NCI-H345 treated with DMSO at 0.1 percent for 48 hours (cell line): ENCODE data around the gene ARPP21.
"Not testable (repeated sequence)": the region's sequence is repeated elsewhere in the genome, so short reads cannot be mapped to it uniquely, and the experiment has no call there.

ENCODE experiments used
- DNase-seq: peaks from one replicate; lab custom pipeline; 2025; ENCODE audit not compliant: unreplicated experiment; lab: John Stamatoyannopoulos, UW

The ARPP21 gene

DNA sequence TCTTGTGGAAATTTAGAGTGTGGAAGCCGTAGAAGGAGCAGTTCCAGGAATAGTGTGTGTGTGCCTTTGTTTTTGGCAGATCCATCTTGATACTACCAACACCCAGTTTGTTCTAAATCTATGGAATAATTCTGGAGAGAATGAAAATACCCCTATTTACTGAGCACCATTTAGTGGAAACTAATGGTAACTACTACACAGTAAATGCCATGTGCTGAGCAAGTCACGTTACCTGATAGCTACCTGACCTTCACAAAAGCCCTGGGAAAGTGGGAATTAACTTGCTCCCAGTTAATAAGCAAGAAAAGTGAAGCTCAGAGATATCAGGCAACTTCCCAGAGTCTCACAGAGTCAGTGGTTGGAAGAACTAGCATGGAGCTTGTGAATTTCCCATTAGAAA is 137.7 kb downstream of the ARPP21 start:
- no peak for DNase-seq

DNA sequence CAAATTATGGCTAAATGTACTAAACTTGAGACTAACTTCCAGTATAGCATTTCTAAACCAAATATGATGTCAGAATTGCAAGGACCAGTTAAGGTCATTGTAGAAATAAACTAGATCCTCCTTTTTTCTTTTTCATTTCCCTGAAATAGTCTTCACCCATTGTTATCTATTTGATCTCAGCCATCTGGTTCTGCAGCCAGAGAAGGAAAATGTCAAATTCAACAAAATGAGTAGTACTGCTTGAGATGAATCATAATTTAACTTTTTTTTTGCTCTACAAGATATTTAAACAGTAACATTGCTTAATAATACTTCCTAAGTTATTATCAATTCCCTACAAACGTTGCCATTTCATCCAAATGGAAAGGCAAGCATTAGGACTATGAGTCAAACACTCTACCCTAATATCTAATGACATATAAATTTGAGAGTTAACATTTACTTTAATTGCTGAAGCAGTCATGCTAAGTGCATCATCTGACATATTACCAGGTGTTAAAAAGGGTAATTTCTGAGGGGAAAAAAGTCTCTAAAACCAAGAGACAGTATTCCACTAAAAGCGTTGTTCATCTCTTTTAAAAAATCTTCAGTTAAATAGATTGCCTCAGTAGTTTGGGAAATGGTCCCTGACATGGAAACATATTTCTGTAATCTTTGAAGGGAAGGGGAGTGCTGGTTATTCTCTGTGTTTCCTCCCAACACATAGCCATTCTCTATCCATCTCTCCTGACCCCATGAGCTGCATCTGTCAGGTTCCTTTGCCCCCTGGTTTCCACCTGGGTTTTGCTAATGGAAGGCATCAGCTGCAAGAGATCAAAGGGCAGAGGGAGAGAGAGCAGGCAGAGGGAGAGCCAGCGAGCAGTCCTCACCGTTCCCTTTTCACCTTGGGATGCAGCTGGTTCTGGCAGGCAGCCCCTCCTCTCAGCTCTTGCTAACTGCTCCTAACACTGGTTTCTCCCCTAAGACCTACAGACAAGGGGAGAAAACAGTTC is 138.5 kb downstream of the ARPP21 start:
- DNase-seq, result no peak

DNA sequence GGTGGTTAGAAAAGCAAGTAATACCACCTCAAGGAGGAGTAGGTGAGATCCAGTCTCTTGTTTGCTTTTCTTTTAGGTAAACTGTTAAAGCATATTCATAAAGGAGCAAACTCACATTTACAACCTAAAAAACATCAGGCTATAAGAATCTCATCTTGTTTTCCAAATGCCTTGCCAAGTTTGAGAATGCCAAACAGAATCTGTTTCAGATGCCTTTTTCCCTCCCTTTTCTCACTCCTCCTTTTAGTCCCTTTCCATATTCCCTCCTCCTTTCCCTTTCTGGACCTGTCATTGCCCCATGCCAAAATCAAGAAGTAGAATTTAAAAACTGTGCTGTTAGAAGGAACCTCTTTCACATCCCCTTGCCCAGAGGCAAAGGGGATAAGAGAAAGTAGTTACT is 140.3 kb downstream of the ARPP21 start:
- DNase-seq, result no peak

DNA sequence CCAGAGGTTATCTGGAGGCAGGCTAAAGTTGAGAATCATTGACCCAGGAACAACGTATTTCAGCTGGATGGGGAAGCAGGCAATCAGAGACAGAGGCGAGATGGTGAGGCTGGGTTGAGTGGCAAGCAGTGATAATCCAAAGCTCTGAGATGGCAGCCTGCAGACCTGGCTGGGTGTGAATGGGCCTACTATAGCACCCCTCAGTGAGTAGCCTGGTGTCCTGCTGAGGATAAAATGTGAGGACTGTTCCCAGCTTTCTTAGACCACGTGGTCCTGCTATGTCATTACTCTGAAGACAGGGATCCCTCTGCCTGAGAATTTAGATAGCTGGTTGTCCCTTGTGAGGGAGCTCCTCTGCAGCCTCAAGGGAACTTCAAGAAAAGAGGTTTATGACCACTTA is 141.5 kb downstream of the ARPP21 start:
- no peak for DNase-seq

DNA sequence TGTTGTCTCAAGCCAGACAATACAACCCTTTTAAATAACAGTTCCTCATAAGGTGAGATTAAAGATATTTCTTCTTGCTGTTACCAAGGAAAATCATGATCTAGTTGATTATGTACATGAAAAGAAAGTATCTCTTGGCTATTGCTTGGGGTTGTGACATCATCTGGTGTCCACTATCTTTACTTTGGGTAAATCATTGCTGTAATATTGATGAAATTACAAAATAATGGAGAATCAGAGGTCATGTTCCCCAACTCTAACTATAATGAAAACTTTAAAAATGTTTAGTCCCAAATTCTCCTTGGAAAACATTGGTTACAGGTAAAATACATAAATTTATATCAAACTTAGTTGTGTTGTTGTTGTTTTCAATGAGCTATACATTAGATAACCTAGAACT is 142.2 kb downstream of the ARPP21 start:
- DNase-seq, result no peak

DNA sequence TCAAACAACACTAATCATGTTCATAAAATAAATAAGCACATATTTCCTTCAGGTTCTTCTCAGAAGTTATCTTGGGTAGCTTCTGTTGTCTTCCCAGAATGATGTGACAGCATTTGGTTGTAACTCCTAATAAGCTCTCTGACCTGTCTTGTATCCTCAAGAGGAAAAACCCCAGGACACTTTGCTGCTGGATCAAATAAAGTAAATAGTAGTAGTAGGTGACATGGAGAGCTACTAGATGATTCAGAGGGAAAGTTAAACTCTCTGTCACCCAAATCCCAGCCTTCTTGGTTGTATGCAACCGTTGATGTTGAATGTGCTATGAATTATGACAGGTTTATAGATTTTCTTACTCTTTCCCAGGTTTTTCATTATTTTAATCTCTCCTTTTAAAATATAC is 143.0 kb downstream of the ARPP21 start:
- DNase-seq, result no peak

DNA sequence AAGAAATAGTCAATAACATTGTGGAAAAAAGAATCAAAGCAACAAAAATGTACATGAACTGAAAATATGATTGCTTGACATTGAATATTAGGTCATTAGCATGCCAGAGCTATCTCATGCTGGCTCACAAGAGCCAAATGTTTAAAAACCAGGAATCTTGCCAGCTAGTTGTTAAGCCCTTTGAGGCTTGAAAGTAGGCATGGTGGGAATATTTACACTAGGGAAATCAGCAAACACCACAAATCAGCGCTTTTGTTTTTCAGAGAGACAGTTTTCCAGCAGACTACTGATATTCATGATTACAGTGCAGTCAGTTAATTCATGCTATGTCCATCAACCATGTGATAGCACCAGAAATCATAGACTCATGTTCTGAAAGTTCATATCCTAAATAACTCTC is 144.8 kb downstream of the ARPP21 start:
- no peak for DNase-seq

DNA sequence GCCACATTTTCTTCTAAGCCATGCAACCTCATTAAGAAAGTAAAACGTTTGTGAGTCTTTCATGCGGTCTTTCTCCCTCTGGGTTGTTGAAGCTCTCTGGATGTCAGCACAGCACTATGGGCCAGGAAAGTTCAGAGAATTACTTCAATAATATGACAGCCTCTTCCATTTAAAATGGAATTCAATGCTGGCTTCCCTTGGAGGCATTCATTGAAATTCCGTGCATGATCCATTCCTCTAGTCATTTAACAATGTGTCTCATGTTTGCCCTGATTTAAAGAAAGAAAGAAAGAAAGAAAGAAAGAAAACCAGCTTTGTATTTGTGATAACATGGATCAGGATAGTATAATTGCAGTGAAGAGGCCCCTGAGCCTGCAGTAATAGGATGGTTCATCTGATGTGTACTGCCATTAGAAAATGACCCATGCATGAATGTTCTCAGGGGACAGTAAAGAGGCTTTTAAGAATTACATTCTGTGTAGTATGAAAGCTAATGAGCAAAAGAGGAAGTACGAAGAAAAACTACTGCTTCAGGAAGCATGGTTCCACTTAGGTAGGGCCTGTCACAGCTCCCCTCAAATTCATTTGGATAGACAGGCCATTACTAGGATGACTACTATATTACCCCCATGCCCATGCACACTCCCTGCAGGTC is 146.0 kb downstream of the ARPP21 start:
- no peak for DNase-seq

DNA sequence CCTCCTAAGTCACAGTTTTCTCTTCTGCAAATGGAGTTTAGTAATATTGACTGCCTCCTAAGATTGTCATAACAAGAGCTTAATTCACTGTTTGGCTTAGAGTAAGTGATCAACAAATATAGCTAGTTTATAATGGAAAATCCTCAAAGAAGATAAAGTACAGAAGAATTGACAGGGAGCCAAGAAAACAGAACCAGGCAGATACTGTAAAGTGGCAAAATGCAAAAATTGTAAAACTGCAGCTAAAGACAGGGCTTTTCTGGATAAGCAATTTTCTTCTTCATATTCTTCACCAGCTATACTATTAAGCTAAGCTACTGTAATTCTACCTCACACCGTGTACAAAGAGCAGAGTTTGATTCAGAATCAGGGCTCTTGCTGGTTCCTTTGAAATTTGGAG is 148.6 kb downstream of the ARPP21 start:
- DNase-seq, result no peak

DNA sequence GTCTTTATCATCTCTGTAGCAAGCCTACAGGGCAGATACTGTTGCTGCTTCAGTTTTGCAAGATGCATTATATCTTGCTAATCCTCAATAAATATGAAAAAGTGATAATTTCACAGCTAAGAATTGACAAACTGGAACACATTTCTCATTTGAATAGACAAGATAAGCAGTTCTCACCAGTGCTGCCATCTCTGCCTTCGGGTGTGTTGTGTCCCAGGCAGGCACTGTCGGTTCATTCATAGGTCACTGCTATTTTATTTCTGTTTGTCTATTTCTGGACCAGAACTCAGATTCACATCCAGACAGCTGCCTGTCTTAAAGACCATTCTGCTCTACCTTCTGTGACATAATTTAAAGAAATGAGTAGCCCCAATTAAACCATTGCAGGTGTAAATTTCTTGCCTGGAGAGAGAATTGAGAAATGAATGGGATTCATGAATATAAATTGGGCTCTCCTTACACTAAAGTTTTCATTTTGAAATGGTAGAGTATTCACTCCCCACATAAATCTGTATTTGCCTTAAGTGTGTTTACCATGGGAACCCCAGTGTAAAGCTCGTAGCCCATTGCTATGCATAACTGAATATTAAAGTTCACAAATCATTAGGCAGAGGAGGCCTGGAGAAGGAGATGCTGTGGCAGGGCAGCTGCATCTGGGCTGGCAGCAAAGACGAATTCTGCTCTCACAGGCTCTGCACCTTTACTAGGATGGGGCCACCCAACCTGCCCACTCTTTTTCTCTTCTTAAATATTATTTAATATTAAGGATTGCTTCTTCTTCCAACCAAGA is 149.9 kb downstream of the ARPP21 start:
- DNase-seq, result no peak

DNA sequence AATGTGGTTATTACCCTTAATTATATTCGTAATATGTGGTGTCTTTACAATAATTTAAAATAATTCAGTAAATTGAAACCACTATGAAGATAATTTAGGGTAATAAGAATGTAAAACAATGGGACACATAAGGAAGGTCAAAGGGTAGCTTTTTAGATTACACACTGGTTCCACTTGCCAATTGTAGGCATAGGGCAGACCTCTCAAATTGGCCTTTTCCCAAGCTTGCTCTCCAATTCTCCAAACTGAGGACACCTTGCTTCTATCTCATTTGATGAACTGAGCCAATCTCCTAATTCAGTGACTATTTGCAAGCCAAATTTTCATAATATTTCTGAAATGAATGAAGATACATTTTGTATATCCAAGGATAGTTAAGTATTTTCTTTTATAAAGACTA is 151.4 kb downstream of the ARPP21 start:
- DNase-seq, result no peak

DNA sequence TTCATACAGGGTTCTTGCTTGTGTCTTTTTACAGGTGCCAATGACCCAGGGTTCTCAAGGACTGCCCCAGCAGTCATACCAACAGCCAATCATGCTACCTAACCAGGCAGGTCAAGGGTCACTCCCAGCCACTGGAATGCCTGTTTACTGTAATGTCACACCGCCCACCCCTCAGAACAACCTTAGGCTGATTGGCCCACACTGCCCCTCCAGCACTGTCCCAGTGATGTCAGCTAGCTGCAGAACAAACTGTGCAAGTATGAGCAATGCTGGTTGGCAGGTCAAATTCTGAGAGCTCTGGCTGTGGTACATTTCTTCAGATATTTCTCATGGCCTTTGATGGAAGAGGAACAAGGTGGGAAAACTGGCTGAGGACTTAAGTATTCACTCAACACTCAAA is 154.3 kb downstream of the ARPP21 start:
- no peak for DNase-seq

DNA sequence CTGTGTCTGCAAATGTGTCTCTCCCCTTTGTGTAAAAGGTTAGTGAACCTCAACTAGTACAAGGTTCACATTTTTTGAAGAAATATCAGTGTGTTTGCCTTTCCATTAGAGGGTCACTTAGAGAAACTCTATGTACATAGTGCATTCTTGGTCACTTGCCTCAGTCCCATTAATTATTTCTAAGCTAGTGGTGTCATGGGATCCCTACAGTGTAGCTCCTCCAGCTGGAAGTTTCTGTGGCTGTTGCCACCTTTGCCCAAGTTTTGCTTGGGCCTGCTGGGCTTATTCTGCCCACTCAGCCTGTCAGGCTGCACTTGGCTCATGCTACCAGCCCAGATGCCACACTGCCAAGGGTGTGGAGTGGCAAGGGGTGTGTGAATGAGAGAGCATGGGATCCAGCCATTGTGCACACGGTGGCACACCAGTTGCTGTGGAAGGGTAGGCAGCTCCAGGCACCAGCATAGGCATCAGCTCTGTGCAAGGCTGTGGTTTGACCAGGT is 161.7 kb downstream of the ARPP21 start:
- DNase-seq, result no peak

DNA sequence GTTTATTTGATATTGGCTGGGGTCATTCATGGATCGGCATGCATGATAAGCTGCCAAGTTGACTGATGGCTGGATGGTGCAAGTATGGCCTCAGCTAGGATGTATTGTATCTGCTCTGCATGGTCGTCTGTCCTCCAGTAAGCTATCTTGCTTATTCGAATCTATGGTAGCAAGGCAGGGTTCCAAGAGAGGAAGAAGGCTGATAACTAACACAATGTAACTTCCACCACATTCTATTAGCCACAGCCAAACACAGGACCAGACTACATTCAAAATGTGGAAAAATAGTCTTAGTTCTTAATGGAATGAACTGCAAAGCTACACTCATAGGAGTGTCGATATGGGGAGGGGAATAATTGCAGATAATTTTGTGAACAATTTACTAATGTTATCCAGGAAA is 175.2 kb downstream of the ARPP21 start:
- DNase-seq, result no peak

DNA sequence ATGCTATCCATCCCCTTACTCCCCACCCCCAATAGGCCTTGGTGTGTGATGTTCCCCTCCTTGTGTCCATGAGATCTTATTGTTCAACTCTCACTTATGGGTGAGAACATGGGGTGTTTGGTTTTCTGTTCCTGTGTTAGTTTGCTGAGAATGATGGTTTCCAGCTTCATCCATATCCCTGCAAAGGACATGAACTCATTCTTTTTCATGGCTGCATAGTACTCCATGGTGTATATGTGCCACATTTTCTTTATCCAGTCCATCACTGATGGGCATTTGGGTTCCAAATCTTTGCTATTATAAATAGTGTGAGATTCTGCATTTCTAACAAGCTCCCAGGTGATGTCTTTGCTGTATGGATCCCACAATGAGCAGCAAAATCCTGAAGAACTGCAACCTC is 176.5 kb downstream of the ARPP21 start:
- not testable (repeated sequence) for DNase-seq

DNA sequence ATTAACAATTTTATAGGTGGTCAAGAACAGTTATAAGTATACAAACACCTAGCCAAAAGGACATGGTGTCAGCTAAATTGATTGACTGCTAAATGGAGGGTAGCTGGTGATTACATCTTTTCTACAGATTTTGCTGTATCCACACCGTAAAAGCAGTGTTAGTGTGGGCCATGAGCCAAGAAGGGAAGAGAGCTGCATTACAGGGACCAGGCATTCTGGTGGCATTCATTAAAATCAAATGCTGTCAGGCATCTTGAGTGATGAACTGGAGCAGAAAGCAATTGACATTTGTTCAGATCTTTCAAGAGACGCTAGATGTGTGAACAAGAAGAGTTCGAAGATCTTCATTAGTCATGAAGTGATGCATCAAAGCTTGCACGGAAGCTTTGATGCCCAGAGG is 177.9 kb downstream of the ARPP21 start:
- no peak for DNase-seq

DNA sequence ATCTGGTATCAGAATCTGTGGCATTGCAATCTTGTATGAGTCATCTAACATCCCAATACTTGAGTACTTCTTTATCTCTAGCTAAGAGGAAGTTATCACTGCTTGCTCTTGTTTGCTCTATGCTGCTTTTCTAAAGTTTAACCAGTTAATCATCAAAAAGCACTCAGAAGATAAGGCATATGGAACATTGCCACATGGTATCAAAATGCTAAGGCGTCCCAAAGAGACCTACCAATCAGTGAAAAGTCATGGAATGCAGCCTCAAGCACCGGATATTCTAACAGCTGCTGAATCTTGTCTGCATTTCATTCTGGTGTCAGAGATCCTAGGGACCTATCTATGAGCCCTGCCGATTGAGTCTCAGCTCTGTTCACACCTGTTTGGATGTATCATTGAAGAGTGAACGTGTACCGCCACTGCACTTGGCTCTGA is 192.8 kb downstream of the ARPP21 start:
- DNase-seq, result no peak
